Activated naive CD4-positive, alpha-beta T cell treated with Interleukin-2 at 50 U/mL for 16 hours (primary cell): ENCODE data around the gene GPN1.
"Not testable (repeated sequence)": the region's sequence is repeated elsewhere in the genome, so short reads cannot be mapped to it uniquely, and the experiment has no call there.

ENCODE experiments used
- DNase-seq: peaks from one replicate; pipeline ENCODE4 v3.0.0-alpha.2; 2020

GPN1 gene

DNA sequence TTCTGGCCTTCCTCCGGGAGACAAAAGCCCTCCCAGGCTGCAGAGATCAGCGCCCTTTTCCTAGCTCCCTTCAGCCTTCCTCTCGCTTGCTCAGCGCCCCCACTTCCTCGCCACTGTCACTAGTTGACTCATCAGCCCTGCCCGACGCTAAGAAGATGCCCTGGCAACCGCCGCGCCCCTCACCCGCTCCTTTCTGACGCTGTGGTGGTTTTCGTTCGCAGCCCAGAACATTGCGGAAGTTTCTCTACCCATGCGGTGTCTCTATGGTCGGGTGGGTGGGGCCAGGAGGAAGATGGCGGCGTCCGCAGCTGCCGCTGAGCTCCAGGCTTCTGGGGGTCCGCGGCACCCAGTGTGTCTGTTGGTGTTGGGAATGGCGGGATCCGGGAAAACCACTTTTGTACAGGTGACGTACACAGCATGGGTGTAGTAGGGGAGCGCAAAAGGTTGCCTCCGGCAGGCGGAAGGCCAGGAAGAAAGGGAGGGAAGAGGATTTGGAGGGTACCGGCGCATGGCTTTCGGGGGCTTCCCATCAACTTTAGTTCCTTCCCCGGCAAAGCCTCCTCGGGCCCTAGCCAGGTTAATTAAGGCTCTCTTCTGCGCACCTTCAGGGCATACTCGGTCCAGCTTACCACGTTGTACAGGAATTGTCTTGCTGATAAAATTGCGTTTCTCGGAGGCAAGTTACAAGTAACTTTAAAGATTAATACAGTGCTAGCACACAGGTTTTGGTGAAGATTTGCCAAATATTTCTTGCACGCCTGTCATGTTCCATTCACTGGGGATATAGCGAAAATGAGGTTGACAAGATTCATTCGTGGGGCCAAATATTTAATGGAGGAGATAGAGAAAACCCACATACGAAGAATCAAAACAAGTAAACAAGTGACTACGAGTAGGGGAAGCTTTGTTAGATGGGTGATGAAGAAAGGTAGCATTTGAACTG, at the start of gene GPN1, which contains the start of gene CCDC121:
Gene GPN1 (plus strand): TSS at position 284 of the 943 bp plus-strand sequence. CDS start 9 bp downstream, at position 293.
Gene CCDC121 (minus strand): TSS at position 246 of the 943 bp plus-strand sequence. CDS start 1,213 bp downstream, outside the sequence.
- peak; percentile 96 for DNase-seq

DNA sequence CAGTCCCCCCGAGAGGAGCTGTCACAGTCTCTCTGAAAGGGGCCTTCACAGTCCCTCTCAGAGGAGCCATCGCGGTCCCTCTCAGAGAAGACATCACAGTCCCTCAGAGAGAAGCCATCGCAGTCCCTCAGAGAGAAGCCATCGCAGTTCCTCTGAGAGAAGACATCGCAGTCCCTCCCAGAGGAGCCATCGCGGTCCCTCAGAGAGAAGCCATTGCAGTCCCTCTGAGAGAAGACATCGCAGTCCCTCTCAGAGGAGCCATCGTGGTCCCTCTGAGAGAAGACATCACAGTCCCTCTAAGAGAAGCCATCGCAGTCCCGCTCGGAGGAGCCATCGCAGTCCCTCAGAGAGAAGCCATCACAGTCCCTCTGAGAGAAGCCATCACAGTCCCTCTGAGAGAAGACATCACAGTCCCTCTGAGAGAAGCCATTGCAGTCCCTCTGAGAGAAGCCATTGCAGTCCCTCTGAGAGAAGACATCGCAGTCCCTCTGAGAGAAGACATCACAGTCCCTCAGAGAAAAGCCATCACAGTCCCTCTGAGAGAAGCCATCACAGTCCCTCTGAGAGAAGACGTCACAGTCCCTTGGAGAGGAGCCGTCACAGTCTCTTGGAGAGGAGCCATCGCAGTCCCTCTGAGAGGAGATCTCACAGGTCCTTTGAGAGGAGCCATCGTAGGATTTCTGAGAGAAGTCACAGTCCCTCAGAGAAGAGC, 47.3 kb upstream of the GPN1 start:
- peak; percentile 8 for DNase-seq

DNA sequence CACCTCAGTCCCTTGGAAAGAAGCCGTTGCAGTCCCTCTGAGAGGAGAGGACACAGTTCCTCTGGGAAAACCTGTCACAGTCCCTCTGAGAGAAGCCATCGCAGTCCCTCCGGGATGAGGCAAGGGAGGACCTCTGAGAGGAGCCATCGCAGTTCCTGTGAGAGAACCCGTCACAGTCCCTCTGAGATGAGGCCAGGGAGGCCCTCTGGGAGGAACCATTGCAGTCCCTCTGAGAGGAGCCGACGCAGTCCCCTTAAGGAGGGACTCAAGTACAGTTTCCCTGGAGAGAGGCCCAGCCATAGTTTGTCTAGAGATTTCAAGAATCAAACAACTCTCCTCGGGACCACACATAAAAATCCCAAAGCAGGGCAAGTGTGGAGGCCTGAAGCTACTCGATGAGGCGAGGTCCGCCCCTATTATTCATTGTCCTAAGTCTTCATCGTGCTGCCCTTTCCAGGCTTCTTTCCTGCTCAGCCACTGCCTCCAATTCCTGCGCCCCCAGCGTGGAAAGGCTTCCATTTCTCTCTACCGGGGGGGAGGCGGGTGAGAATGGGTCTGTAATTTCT, 46.6 kb upstream of the GPN1 start:
- peak; percentile 5 for DNase-seq

DNA sequence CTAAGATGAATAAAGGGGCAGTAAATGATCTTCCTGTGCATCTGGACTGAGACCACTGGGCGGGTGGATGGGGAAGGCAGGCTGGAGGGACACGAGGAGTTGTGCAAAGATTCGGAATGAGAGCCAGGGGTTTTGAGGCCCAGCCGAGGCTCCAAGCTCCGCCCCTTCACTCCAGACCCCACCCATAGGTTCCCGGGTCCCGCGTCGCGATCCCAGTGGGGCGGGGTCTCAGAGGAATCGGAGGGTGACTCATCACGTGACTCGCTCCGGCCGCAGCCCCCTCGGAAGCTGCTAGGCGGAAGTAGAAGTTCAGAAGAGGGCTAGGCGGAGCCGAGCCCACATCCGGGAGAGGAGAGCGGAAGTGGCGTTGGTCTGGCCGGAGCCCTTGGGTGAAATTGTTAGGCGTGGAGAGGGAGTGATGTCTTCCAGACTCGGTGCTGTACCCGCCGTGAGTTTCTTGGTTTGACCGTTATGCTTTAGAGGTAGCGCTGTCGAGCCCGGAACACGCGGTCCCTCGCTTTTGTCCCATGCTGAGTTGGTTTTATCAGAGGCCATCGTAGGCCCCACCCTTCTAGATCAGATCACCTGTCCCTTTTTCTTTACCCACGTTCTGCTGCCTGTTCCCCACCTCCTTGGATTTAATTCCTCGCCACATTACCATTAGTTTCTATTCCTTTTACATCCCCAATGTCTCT, 46.0 kb upstream of the GPN1 start, which contains the start of gene ZNF512:
Gene ZNF512 (plus strand): TSS at position 348 of the 695 bp plus-strand sequence. CDS start 71 bp downstream, at position 419.
- peak; percentile 83 for DNase-seq

DNA sequence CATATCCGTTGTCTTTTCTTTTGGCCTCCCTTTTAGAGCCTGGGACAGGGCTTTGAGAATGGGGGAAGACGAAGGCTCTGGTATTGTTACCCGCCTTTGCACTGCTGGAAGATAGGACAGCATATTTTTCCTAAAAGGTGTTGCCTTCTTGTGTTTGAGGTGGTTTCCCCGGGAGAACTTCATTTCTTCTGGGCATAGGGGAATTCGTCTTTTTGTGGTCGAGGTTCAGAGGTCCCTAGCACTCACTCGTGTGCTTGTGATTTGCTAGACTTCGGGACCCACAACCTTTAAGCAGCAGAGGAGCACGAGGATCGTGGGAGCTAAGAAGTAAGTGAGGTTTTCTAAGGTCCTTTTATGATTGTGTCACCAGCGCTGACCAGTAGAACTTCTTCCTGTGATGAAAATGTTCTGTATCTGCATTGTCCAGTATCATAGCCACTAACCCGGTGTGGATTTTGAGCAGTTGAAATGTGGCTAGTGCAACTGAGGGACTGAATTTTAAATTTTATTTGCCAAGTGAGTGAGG, 45.4 kb upstream of the GPN1 start:
- peak; percentile 2 for DNase-seq

DNA sequence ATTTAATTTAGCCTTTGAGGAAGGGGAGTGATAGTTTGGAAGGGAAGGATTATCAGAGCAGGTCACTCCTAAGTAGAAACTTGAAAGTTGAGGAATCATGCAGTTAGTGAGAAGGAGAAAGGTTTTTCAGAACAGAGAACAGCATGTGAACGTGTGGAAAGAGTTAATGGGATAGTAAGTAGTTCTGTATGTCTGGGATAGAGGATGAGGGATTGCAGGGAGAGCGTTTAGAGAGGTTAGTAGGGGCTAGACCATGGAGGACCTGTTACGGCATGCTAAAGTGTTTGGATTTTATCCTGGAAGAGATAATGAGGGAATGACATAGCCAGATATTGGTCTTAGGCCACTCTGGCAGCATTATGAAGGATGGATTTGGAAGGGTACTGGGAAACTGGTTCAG, 44.3 kb upstream of the GPN1 start:
- no peak for DNase-seq

DNA sequence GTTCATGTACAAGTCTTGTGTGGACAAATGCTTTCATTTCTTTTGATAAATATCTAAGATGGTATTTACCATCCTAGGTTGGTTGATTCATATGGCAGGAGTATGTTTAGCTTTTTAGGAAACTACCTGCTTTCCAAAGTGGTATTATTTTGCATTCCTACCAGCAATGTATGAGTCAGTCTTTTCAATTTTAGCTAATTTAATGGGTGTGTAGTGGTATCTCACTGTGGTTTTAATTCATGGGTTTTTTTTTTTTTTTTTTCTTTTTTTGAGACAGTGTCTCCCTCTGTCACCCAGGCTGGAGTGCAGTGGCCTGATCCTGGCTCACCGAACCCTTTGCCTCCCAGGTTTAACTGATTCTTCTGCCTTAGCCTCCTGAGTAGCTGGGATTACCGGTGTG, 41.8 kb upstream of the GPN1 start:
- peak; percentile 2 for DNase-seq

DNA sequence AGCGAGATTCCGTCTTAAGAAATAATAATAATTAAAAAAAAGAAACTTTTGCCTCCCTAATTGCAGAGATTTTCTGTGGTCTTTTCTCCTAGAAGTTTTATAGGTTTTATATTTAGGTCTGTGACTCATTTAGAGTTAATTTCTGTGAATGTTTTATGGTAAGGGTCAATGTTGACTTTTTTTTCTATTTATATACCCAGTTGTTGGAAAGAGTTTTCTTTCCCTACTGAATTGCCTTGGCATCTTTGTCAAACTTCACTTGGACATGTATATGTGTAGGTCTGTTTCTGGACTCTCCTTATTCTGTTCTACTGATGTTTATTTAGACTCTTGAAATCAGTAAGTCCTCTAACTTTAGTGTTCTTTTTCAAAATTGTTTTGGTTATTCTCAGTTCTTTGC, 40.5 kb upstream of the GPN1 start:
- DNase-seq, result no peak

DNA sequence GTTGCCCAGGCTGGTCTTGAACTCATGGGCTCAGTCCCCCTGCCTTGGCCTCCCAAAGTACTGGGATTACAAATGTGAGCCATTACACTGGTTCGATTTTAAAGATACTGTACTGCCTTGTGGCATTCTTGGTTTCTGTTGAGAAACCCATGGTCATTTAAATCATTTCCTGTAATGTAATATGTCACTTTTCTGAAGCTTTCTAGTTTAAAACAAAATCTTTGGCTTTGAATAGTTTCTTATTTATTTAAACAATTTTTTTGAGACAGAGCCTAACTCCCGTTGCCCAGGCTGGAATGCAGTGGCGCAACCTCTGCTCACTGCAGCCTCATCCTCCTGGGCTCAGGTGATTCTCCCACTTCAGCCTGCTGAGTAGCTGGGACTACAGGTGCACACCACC, 37.1 kb upstream of the GPN1 start:
- no peak for DNase-seq

DNA sequence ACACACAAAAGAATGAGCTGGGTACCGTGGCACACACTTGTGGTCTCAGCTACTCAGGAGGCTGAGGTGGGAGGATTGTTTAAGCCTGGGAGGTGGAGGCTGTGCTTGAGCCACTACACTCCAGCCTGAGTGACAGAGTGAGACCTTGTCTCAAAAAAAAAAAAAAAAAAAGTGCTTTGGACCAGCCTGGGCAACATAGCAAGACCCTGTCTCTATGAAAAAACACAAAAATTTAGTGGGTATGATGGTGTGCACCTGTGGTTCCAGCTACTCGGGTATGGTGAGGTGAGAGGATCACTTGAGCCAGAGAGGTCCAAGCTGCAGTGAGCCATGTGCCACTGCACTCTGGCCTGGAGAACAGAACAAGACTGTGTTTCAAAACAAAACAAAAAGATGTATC, 35.6 kb upstream of the GPN1 start:
- DNase-seq, result no peak

DNA sequence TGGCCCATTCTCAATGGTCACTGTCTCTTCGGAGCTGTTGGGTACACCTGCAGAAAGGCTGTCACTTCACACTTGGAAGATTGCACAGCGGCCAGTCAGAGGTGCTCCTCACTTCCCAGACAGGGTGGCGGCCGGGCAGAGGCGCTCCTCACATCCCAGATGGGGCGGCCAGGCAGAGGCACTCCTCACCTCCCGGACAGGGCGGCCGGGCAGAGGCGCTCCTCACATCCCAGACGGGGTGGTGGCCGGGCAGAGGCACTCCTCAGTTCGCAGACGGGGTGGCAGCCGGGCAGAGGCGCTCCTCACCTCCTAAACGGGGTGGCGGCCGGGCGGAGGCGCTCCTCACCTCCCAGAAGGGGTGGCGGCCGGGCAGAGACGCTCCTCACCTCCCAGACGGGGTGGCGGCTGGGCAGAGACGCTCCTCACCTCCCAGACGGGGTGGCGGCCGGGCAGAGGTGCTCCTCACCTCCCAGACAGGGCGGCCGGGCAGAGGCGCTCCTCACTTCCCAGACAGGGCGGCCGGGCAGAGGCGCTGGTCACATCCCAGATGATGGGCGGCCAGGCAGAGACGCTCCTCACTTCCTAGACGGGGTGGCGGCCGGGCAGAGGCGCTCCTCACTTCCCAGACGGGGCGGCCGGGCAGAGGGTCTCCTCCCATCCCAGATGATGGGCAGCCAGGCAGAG, 34.7 kb upstream of the GPN1 start:
- DNase-seq, result not testable (repeated sequence)

DNA sequence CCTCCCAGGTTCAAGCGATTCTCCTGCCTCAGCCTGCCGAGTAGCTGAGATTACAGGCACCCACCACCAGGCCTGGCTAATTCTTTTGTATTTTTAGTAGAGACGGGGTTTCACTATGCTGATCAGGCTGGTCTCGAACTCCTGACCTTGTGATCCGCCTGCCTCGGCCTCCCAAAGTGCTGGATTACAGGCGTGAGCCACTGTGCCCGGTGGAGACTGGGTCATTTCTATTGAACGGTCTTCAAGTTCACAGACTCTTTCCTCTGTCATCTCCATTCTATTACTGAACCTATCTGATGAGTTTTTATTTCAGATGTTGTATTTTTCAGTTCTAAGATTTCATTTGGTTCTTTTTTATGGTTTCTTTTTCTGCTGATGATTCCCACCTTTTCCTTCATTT, 33.4 kb upstream of the GPN1 start:
- DNase-seq, result not testable (repeated sequence)

DNA sequence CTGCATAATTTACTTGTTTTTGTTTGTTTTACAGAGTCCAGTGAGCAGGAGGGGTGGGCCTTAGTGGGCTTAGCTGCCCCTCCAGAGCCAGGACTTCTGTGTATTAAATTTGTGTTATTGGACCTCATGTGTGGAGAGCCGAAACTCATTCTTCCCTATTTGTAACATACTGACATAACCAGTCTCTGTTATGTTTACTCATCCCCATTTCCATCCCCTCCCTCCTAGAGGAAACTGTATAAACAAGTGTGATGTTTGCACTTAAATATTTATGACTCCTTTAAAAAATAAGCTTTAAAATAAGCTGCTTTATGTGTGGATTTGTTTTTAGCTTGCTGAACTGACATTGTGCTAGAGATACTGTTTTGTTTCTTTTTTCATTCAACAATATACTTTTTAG, 32.2 kb upstream of the GPN1 start:
- no peak for DNase-seq

DNA sequence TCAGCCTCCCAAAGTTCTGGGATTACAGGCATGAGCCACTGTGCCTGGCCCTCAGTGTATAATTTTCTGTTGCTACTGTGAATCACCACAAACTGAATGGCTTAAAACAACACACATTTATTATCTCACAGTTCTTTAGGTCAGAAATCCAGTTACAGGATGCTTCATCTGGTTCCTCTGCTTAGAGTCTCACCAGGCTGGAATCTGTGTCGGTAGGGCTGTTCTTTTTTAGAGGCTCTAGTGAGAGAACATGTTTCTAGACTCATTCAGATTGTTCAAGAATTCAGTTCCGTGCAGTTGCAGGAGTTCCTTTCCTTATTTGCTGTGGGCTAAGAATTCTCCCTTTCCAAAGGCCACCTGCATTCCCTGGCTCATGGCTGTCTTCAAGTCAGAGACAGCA, 22.2 kb upstream of the GPN1 start:
- DNase-seq, result no peak

DNA sequence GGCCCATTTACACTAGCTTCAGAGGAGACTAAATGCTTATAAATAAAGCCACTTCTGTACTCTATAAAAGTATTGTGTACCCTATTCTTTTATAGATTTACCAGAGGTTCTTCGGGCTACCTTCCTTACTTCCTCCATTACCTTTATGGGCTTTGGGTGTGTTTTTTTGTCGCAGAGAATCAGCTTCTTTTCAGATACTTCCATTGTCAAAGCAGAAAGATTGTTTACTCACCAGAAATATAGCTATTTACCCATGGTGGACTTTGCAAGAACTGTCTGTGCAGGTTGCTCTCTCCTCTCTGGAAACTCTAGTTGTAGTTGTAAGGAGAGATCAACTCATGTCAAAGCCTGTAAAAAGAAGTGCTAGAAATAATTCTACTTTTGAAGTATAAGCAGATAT, 14.9 kb upstream of the GPN1 start:
- DNase-seq, result no peak

DNA sequence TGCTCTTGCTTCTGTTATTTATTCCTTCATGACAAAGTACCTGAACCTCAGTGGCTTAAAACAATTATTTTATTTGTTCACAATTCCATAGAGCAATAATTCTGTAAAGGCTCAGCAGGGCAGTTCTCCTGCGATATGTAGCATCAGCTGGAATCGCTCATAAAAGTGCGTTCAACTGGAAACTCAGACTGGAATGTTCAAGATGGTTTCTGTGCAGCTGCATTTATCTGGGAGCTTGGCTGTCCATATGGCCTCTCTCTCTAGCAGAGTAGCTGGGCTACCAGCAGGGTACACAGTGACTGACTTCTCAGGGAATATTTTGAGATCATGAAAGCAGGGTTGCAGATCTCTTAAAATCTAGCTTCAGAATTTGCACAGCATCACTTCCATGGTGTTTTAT, 13.5 kb upstream of the GPN1 start:
- DNase-seq, result no peak

DNA sequence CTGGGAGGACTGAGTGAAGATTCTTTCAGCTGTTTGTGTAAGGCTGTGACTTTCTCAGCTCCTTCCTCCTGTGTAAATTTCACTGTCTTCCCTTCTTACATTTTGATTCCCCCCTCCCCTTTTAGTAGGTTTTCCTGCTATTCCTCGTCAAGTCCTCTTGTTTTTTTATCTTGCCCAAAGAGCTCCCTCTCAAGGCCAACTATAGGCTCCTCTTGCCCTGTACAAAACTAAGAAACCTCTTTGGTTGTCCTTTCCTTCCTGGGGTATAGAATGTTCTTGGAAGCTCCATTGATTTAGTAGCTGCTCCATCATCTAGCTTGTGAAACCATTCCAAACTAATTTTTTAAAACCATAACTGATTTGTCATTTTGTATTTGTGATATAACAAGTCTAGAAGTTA, 7.3 kb upstream of the GPN1 start:
- no peak for DNase-seq

DNA sequence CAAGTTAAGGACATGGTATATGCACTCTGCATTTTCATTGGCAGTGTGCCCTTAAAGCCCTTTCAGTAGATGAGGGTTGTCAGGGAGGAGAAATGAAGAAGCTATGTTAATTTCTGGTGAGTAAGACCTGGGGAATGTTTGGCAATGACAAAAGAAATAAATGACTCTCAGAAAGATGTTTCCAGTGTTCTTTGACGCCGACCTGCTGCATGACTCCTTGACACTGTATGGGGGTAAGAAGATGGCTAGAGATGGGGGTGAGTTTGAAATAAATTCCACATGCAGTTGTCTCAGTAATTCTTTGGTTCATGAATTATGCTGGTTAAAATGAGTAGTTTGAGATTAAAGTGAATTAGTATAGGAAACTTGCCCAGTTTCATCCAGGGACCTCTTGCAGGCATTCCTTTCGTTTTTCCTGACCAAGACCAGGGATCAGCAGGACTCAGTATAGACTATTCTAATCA, 5.9 kb upstream of the GPN1 start:
- no peak for DNase-seq

DNA sequence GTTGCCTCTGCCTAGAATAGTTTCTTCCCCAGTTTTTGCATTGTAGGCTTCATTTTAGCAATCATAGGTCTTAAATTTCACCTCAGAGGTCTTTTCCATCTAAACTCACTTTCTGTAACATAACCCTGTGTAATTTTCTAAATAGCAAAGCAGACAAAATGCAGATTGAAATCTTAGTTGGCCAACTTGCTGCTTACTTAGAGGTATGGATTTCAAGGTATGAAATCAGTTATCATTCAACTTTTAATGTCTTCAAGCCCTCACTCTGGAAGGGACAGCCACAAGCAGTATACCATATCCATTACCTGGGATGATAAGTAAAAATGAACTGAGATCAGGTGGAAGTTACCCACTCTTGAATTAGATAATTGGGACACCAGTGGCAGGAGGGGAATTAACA, 3.9 kb upstream of the GPN1 start:
- DNase-seq, result no peak

DNA sequence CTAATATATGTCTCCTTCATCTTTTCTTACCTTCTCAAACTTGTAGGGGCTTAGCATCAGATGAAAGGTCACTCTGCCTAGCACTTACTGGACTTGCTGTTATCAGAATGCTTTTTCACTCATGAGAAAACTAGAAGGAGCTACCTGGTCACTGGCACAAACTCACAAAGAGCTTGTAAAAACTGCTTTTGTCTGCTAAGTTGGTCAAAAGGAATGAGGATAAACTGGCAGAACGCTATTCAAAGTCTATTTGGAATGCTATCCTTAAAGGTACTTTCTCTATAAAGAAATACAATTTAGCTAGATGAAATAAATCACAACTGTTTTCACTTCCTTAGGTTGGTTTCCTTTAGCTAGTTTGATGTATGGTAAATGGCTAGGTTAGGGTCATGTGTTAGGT, 2.5 kb upstream of the GPN1 start:
- not testable (repeated sequence) for DNase-seq

DNA sequence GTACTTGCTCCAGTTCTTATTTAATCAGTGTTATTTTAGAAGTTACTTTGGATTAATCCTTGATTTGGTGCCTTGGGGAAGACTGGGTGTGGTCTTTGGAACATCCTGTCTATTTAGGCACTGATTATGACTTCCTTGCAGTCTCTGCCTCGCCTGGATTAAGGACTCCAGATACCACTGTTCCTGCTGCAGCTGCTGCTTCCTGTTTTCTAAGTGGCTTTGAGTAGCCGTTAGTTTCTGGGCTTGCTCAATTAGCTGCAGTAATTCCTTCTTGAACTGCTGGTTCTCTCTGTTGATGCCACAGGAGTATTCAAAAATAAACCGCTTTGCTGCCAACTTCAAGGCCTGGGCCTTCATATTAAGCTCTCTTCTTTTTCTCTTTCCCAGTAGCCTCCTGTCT, 1.9 kb upstream of the GPN1 start:
- DNase-seq, result not testable (repeated sequence)
